Measurements from ENCODE around the gene TTC3. TPM values are rescaled to one million over a fixed set of nuclear protein-coding genes. Genes with fewer than 3 reads are reported as not detected.
A peak's percentile ranks its signal among the peaks of the same experiment; 100 is the strongest.

TTC3 gene
- total RNA-seq, 1 donor from 2014 or later: 93.0 TPM

- H3K9me3 ChIP-seq: no peaks in the 10 kb centered on the region
- no peak overlapping the region for H3K27ac ChIP-seq
- intact Hi-C loops (cut with DNase I): no loop called here
- TF ChIP-seq CTCF (IDR thresholded peaks at IDR 0.05): no peak
- H3K4me3 ChIP-seq: no peak overlapping the region
- H3K27me3 ChIP-seq (ENCODE audit: low read depth): no peaks in the 10 kb centered on the region
- no peaks in the 10 kb centered on the region for H3K36me3 ChIP-seq
- ATAC-seq (no peak), DNase-seq (no peak)
- H3K4me1 ChIP-seq: no peaks in the 10 kb centered on the region
Observed at GRCh38 chr21:37055271-37055855, 17.7 kb upstream of the TTC3 start.

- TF ChIP-seq CTCF (IDR thresholded peaks at IDR 0.05): no peak
- no peak overlapping the region for H3K27ac ChIP-seq
- H3K36me3 ChIP-seq: no peaks in the 10 kb centered on the region
- no peaks in the 10 kb centered on the region for H3K4me1 ChIP-seq
- H3K4me3 ChIP-seq: no peak overlapping the region
- H3K27me3 ChIP-seq (ENCODE audit: low read depth): no peaks in the 10 kb centered on the region
- no peak for ATAC-seq
- intact Hi-C loops (cut with DNase I): no loop called here
- H3K9me3 ChIP-seq: no peaks in the 10 kb centered on the region
- no peak for DNase-seq
Observed at GRCh38 chr21:37057614-37058013, 15.4 kb upstream of the TTC3 start.

GRCh38 chr21:37058261-37058660 lies 14.8 kb upstream of the TTC3 start:
- H3K27me3 ChIP-seq (ENCODE audit: low read depth): no peaks in the 10 kb centered on the region
- intact Hi-C loops (cut with DNase I): no loop called here
- no peak for TF ChIP-seq CTCF (IDR thresholded peaks at IDR 0.05)
- no peak overlapping the region for H3K4me3 ChIP-seq
- H3K27ac ChIP-seq: no peak overlapping the region
- no peaks in the 10 kb centered on the region for H3K9me3 ChIP-seq
- ATAC-seq (no peak), DNase-seq (no peak)
- no peaks in the 10 kb centered on the region for H3K36me3 ChIP-seq
- H3K4me1 ChIP-seq: no peaks in the 10 kb centered on the region

GRCh38 chr21:37059181-37059580 lies 13.9 kb upstream of the TTC3 start:
- intact Hi-C loops (cut with DNase I): no loop called here
- no peak for TF ChIP-seq CTCF (IDR thresholded peaks at IDR 0.05)
- DNase-seq (no peak), ATAC-seq (no peak)
- Histone ChIP-seq H3K36me3 (no peaks in the 10 kb centered on the region), H3K9me3 (no peaks in the 10 kb centered on the region), H3K27ac (no peak overlapping the region), H3K27me3 (ENCODE audit: low read depth) (no peaks in the 10 kb centered on the region), H3K4me1 (no peaks in the 10 kb centered on the region), H3K4me3 (no peak overlapping the region)

- ATAC-seq: peak; percentile 89 to 95
- no peak for TF ChIP-seq CTCF (IDR thresholded peaks at IDR 0.05)
- Histone ChIP-seq H3K4me3 (no peak overlapping the region), H3K27me3 (ENCODE audit: low read depth) (no peaks in the 10 kb centered on the region), H3K4me1 (no peaks in the 10 kb centered on the region), H3K9me3 (no peaks in the 10 kb centered on the region), H3K27ac (no peak overlapping the region), H3K36me3 (peaks cover 7% of the 10 kb centered on the region)
- intact Hi-C loops (cut with DNase I): no loop called here
- no peak for DNase-seq
Observed at GRCh38 chr21:37060296-37060695, 12.8 kb upstream of the TTC3 start.
